Measurements from ENCODE around the gene KRT1. TPM values are rescaled to one million over a fixed set of nuclear protein-coding genes. Genes with fewer than 3 reads are reported as not detected.

The KRT1 gene
- total RNA-seq, 5 donors from 2014 or later (not counting 1 experiment from before 2014, with no cell fraction given), result 0.19 to 57.7 (median 10.0) TPM

DNA sequence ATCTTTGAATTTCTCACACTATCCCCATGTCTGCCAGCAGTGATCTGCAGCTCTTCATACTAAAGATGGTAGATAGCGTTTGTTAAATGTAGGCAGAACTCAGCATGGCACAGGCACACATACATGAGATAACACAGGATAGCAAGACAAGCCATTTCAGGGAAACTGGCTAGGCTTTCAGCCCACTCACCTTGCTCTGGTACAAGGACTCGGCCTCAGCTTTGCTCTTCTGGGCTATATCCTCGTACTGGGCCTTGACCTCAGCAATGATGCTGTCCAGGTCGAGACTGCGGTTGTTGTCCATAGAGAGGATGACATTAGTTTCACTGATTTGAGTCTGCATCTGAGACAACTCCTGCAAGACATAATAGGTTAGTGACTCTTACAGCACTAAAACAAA lies 3.1 kb downstream of the KRT1 start:
- Histone ChIP-seq H3K27ac (ENCODE audit: low read length) (no peak overlapping the region), H3K36me3 (ENCODE audit: control insufficient read depth in 2 of 2, extremely low read depth in 1 of 2, insufficient read depth in 1 of 2, low read length in 1 of 2) (no peaks in the 10 kb centered on the region), H3K4me1 (ENCODE audit: control insufficient read depth in 1 of 2, extremely low read depth in 1 of 2, insufficient read depth in 2 of 2, low read length in 2 of 2) (peaks cover 15 to 16% of the 10 kb centered on the region in 2 experiments), H3K9me3 (no peaks in the 10 kb centered on the region), H3K4me3 (ENCODE audit: control insufficient read depth in 1 of 2, extremely low read depth in 1 of 2, low read length in 1 of 2) (no peak overlapping the region), H3K27me3 (replicated peaks in 1 of 2; ENCODE audit: control insufficient read depth in 2 of 2, extremely low read depth in 1 of 2, insufficient read depth in 2 of 2, low read length in 1 of 2) (peaks cover 0 to 9% of the 10 kb centered on the region in 2 experiments)
- Mint-ChIP-seq H3K27ac (peak overlapping the region; percentile 68 to 76), H3K9me3 (no peaks in the 10 kb centered on the region), H3K36me3 (no peaks in the 10 kb centered on the region), H3K4me1 (peaks cover 36 to 59% (median 48%) of the 10 kb centered on the region in 3 donors), H3K4me3 (peak overlapping the region; percentile 0 to 42 (median 35)), H3K27me3 (peaks cover 0 to 8% of the 10 kb centered on the region in 2 donors)
- DNase-seq, result no peak
- 73% methylated on average over 2 of the region's 5 CpGs for WGBS (ENCODE audit: insufficient coverage)
- peak in 1 of 4 experiments; percentile 6 for ATAC-seq (replicated peaks in 1 of 4)
- POLR2A ChIA-PET, result no interaction called here
- CTCF ChIA-PET, result no interaction called here

DNA sequence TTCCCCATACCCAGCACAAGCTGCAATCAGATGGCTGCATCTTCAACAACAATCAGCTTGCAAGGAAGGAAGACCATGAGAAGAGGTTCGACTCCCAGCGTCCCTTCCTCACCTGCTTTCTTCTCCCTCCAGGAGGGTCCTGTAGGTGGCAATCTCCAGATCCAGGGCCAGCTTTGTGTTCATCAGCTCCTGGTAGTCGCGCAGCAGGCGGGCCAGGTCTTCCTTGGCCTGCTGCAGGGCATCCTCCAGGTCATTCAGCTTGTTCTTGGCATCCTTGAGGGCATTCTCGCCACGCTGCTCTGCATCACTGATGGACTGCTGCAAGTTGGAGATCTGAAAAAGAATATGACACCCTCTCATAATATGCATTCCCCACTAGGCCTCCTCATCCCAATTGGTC lies 4.0 kb downstream of the KRT1 start:
- DNase-seq (no peak), ATAC-seq (replicated peaks in 1 of 4) (no peak)
- Histone ChIP-seq H3K4me1 (ENCODE audit: control insufficient read depth in 1 of 2, extremely low read depth in 1 of 2, insufficient read depth in 2 of 2, low read length in 2 of 2) (peaks cover 6 to 8% of the 10 kb centered on the region in 2 experiments), H3K4me3 (ENCODE audit: control insufficient read depth in 1 of 2, extremely low read depth in 1 of 2, low read length in 1 of 2) (no peak overlapping the region), H3K27ac (ENCODE audit: low read length) (no peak overlapping the region), H3K9me3 (no peaks in the 10 kb centered on the region), H3K27me3 (replicated peaks in 1 of 2; ENCODE audit: control insufficient read depth in 2 of 2, extremely low read depth in 1 of 2, insufficient read depth in 2 of 2, low read length in 1 of 2) (peaks cover 0 to 9% of the 10 kb centered on the region in 2 experiments), H3K36me3 (ENCODE audit: control insufficient read depth in 2 of 2, extremely low read depth in 1 of 2, insufficient read depth in 1 of 2, low read length in 1 of 2) (no peaks in the 10 kb centered on the region)
- Mint-ChIP-seq H3K27me3 (peaks cover 0 to 8% of the 10 kb centered on the region in 2 donors), H3K9me3 (no peaks in the 10 kb centered on the region), H3K36me3 (no peaks in the 10 kb centered on the region), H3K27ac (peak overlapping the region; percentile 19 to 40), H3K4me1 (peaks cover 27 to 49% (median 38%) of the 10 kb centered on the region in 3 donors), H3K4me3 (peak overlapping the region; percentile 19 to 35 (median 21))
- ChIA-PET CTCF (interaction anchor here in 1 of 2 donors (0.5 kb wide), 1 partner anchor 302 kb away, joined by 4 read pairs; no protein-coding TSS in a partner anchor), POLR2A (interaction anchor here in 1 of 2 donors (1.1 kb wide), 1 partner anchor 90 kb away, joined by 3 read pairs; no protein-coding TSS in a partner anchor)
- 86% methylated on average over 7 of the region's 7 CpGs for WGBS (ENCODE audit: insufficient coverage)

DNA sequence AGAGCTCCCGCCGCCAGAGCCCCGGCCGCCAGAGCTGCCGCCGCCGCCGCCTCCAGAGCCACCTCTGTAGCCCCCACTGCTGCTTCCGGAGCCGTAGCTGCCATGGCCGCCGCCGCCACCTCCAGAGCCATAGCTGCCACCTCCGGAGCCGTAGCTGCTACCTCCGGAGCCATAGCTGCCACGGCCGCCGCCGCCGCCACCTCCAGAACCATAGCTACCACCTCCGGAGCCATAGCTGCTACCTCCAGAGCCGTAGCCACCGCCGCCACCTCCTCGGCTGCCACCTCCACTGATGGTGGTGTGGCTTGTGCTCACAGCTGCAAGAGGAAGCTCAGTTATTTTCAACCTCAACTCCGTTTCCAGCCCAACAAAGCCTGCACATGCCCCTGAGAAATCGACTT lies 4.9 kb downstream of the KRT1 start:
- DNase-seq, result no peak
- peak overlapping the region in 1 of 2 donors; percentile 37 for H3K27ac Mint-ChIP-seq
- no peak for ATAC-seq (replicated peaks in 1 of 4)
- Histone ChIP-seq H3K4me1 (ENCODE audit: control insufficient read depth in 1 of 2, extremely low read depth in 1 of 2, insufficient read depth in 2 of 2, low read length in 2 of 2) (peaks cover 0 to 4% of the 10 kb centered on the region in 2 experiments), H3K36me3 (ENCODE audit: control insufficient read depth in 2 of 2, extremely low read depth in 1 of 2, insufficient read depth in 1 of 2, low read length in 1 of 2) (no peaks in the 10 kb centered on the region), H3K4me3 (ENCODE audit: control insufficient read depth in 1 of 2, extremely low read depth in 1 of 2, low read length in 1 of 2) (no peak overlapping the region), H3K27ac (ENCODE audit: low read length) (no peak overlapping the region), H3K9me3 (no peaks in the 10 kb centered on the region), H3K27me3 (replicated peaks in 1 of 2; ENCODE audit: control insufficient read depth in 2 of 2, extremely low read depth in 1 of 2, insufficient read depth in 2 of 2, low read length in 1 of 2) (peaks cover 0 to 9% of the 10 kb centered on the region in 2 experiments)
- 87% methylated on average over 21 of the region's 28 CpGs for WGBS (ENCODE audit: insufficient coverage)
- peaks cover 18 to 41% (median 30%) of the 10 kb centered on the region in 3 donors for H3K4me1 Mint-ChIP-seq
- H3K27me3 Mint-ChIP-seq, result peaks cover 0 to 8% of the 10 kb centered on the region in 2 donors
- ChIA-PET POLR2A (interaction anchor here in 1 of 2 donors (0.6 to 1.1 kb wide), 2 partner anchors 89 to 834 kb away, joined by 3 read pairs; no protein-coding TSS in a partner anchor), CTCF (no interaction called here)
- H3K9me3 Mint-ChIP-seq, result no peaks in the 10 kb centered on the region
- H3K4me3 Mint-ChIP-seq, result peak overlapping the region in 1 of 3 donors; percentile 29
- H3K36me3 Mint-ChIP-seq, result no peaks in the 10 kb centered on the region

DNA sequence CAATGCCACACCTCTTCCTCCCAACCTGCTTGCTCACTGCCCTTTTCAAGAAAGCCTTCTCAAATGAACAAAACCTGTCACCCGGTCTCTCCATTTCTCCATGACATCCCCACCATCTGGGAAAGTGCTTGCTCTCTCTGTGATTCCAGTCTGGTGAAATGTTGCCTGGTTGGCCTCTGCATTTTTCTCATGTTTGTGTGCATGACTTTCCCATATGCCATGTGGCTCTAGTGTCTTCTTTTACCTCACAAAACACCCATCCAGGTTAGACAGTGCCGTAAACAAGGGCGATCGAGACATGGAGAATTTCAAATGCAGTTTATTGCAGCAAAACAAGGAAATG lies 5.8 kb downstream of the KRT1 start:
- Mint-ChIP-seq H3K4me3 (no peak overlapping the region), H3K9me3 (no peaks in the 10 kb centered on the region), H3K36me3 (no peaks in the 10 kb centered on the region), H3K27me3 (peaks cover 0 to 5% of the 10 kb centered on the region in 2 donors), H3K27ac (no peak overlapping the region), H3K4me1 (peaks cover 14 to 32% (median 25%) of the 10 kb centered on the region in 3 donors)
- WGBS (ENCODE audit: insufficient coverage), result 50% methylated on average over 1 of the region's 4 CpGs
- H3K4me1 ChIP-seq (ENCODE audit: control insufficient read depth in 1 of 2, extremely low read depth in 1 of 2, insufficient read depth in 2 of 2, low read length in 2 of 2), result no peaks in the 10 kb centered on the region
- no peak for ATAC-seq (replicated peaks in 1 of 4)
- no peaks in the 10 kb centered on the region for H3K9me3 ChIP-seq
- POLR2A ChIA-PET, result no interaction called here
- no peak overlapping the region for H3K27ac ChIP-seq (ENCODE audit: low read length)
- no peaks in the 10 kb centered on the region for H3K36me3 ChIP-seq (ENCODE audit: control insufficient read depth in 2 of 2, extremely low read depth in 1 of 2, insufficient read depth in 1 of 2, low read length in 1 of 2)
- DNase-seq, result no peak
- H3K4me3 ChIP-seq (ENCODE audit: control insufficient read depth in 1 of 2, extremely low read depth in 1 of 2, low read length in 1 of 2), result no peak overlapping the region
- peaks cover 0 to 6% of the 10 kb centered on the region in 2 experiments for H3K27me3 ChIP-seq (replicated peaks in 1 of 2; ENCODE audit: control insufficient read depth in 2 of 2, extremely low read depth in 1 of 2, insufficient read depth in 2 of 2, low read length in 1 of 2)
- CTCF ChIA-PET, result no interaction called here

DNA sequence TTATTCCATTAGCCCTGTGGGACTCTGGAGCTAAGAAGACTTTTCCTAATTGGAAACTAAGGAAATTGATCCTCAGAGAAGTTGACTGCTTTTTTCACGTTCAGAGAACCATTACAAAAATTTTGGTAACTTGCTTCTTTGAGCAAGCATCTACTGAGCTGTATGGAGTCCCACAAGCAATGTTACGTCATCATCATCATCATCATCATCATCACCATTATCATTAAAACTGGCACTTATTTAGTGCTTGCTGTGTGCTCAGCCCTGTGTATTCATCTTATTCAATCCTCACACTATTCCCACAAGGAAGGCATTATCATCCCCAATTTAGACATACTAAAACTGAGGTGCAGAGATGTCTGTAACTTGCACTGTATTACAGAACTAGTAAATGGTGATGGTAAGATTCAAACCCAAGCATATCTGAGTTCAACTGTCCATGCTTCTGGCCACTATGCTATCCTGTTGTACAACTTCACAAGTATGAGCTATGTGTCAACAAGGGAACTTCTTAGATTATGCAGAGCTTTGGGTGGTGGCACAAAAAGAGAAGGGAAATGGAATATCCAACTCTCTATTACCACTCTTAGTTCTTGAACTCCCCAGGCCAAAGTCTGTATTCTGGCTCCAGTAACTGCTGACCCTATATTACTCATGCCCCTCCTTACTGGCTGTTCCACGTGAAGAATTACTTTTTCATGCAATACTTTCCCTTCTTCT lies 6.3 kb downstream of the KRT1 start:
- ATAC-seq (replicated peaks in 1 of 4), result no peak
- POLR2A ChIA-PET, result no interaction called here
- CTCF ChIA-PET, result no interaction called here

DNA sequence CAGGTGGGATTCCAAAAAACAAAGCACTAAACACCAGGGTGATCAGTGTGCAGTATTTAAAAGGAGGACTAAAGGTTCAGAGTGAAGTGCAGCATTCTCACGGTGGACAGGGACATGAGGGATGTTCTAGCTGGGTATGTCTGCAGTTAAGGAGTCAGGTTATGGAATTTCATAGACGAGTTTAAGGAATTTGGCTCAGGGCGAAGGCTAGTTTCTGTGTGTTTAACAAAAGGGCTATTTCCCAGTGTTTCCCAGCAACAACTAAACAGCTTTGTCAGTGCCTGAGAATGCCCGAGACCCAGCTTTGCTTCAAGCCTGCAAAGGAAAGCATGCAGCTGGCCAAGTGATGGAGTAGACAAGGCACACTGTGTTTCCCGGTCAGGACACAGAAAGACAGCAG lies 7.0 kb downstream of the KRT1 start:
- Mint-ChIP-seq H3K9me3 (no peaks in the 10 kb centered on the region), H3K27me3 (peaks cover 0 to 5% of the 10 kb centered on the region in 2 donors), H3K4me3 (no peak overlapping the region), H3K27ac (no peak overlapping the region), H3K4me1 (peaks cover 12 to 27% (median 22%) of the 10 kb centered on the region in 3 donors), H3K36me3 (no peaks in the 10 kb centered on the region)
- Histone ChIP-seq H3K9me3 (no peaks in the 10 kb centered on the region), H3K27ac (ENCODE audit: low read length) (no peak overlapping the region), H3K4me3 (ENCODE audit: control insufficient read depth in 1 of 2, extremely low read depth in 1 of 2, low read length in 1 of 2) (no peak overlapping the region), H3K36me3 (ENCODE audit: control insufficient read depth in 2 of 2, extremely low read depth in 1 of 2, insufficient read depth in 1 of 2, low read length in 1 of 2) (no peaks in the 10 kb centered on the region), H3K4me1 (ENCODE audit: control insufficient read depth in 1 of 2, extremely low read depth in 1 of 2, insufficient read depth in 2 of 2, low read length in 2 of 2) (no peaks in the 10 kb centered on the region), H3K27me3 (replicated peaks in 1 of 2; ENCODE audit: control insufficient read depth in 2 of 2, extremely low read depth in 1 of 2, insufficient read depth in 2 of 2, low read length in 1 of 2) (peaks cover 0 to 6% of the 10 kb centered on the region in 2 experiments)
- ChIA-PET CTCF (no interaction called here), POLR2A (no interaction called here)
- WGBS (ENCODE audit: insufficient coverage), result 61% methylated on average over 2 of the region's 5 CpGs
- DNase-seq (no peak), ATAC-seq (replicated peaks in 1 of 4) (no peak)

More for the DNA sequence above, 6.3 kb downstream of the KRT1 start:
- no peaks in the 10 kb centered on the region for H3K9me3 Mint-ChIP-seq
- H3K4me1 Mint-ChIP-seq, result peaks cover 12 to 28% (median 23%) of the 10 kb centered on the region in 3 donors
- no peaks in the 10 kb centered on the region for H3K4me1 ChIP-seq (ENCODE audit: control insufficient read depth in 1 of 2, extremely low read depth in 1 of 2, insufficient read depth in 2 of 2, low read length in 2 of 2)
- H3K4me3 ChIP-seq (ENCODE audit: control insufficient read depth in 1 of 2, extremely low read depth in 1 of 2, low read length in 1 of 2), result no peak overlapping the region
- no peaks in the 10 kb centered on the region for H3K36me3 ChIP-seq (ENCODE audit: control insufficient read depth in 2 of 2, extremely low read depth in 1 of 2, insufficient read depth in 1 of 2, low read length in 1 of 2)
- H3K9me3 ChIP-seq, result no peaks in the 10 kb centered on the region
- no peak overlapping the region for H3K27ac ChIP-seq (ENCODE audit: low read length)
- H3K27ac Mint-ChIP-seq, result no peak overlapping the region
- no peaks in the 10 kb centered on the region for H3K36me3 Mint-ChIP-seq
- no peak for DNase-seq
- no peak overlapping the region for H3K4me3 Mint-ChIP-seq
- H3K27me3 ChIP-seq (replicated peaks in 1 of 2; ENCODE audit: control insufficient read depth in 2 of 2, extremely low read depth in 1 of 2, insufficient read depth in 2 of 2, low read length in 1 of 2), result peaks cover 0 to 6% of the 10 kb centered on the region in 2 experiments
- WGBS (ENCODE audit: insufficient coverage), result 67% methylated on average over 3 of the region's 3 CpGs
- peaks cover 0 to 5% of the 10 kb centered on the region in 2 donors for H3K27me3 Mint-ChIP-seq

Measured in T-cell (primary cell).